Upper lobe of left lung (tissue), 6 donors: ENCODE results near the gene ACTA2. TPM values are rescaled to one million over a fixed set of nuclear protein-coding genes. Genes with fewer than 3 reads are reported as not detected.

Experiments
- ATAC-seq, 2 donors: fragments of 200-7000 bp; cut with Tn5 transposase; one replicate each; pipeline ENCODE4 v1.9.1; 2022; ENCODE audit warnings: mild to moderate bottlenecking in 2 of 2, moderate library complexity in 2 of 2; ENCODE audit not compliant: low FRiP score in 2 of 2
- DNase-seq, 2 donors: peaks; one replicate each; pipeline ENCODE4 v3.0.0-alpha.2; 2019 to 2020
- H3K27ac ChIP-seq, 4 donors: fragments of 200-600 bp; sonication (generic); one replicate each; pipeline ENCODE4 v1.5.1; 2016 to 2019
- H3K27me3 ChIP-seq, 4 donors: fragments of 200-600 bp; sonication (generic); one replicate each; pipeline ENCODE4 v1.5.1; 2017 to 2019
- H3K36me3 ChIP-seq, 4 donors: fragments of 200-600 bp; sonication (generic); one replicate each; pipeline ENCODE4 v1.5.1; 2016 to 2019
- H3K4me1 ChIP-seq, 4 donors: fragments of 200-600 bp; sonication (generic); one replicate each; pipeline ENCODE4 v1.5.1; 2018 to 2019
- H3K4me3 ChIP-seq, 4 donors: fragments of 200-600 bp; sonication (generic); one replicate each; pipeline ENCODE4 v1.5.1; 2017 to 2019; ENCODE audit warnings: mild to moderate bottlenecking in 2 of 4, moderate library complexity in 1 of 4
- H3K9me3 ChIP-seq, 4 donors: fragments of 200-600 bp; sonication (generic); one replicate each; pipeline ENCODE4 v1.5.1; 2018 to 2019
- EP300 ChIP-seq, 4 donors: sonication (generic); formaldehyde crosslinking; IDR thresholded peaks; one replicate each; pipeline ENCODE4 v1.5.1; 2017; ENCODE audit warnings: antibody characterized with exemption in 4 of 4, control low read depth in 2 of 4
- POLR2A ChIP-seq, 4 donors: fragments of 450-650 bp; IDR thresholded peaks; one replicate each; pipeline ENCODE4 v1.5.1; 2016 to 2017; ENCODE audit warnings: antibody characterized with exemption in 4 of 4, mild to moderate bottlenecking in 2 of 4
- POLR2AphosphoS5 ChIP-seq, 2 donors: sonication (generic); formaldehyde crosslinking; IDR thresholded peaks; one replicate each; pipeline ENCODE4 v1.5.1; 2017; ENCODE audit warnings: antibody characterized with exemption in 2 of 2
- WGBS, 2 donors: methylation state at CpG; one replicate each; pipeline ENCODE4 v1.1.5; 2017 to 2018; 5-methylcytosine and 5-hydroxymethylcytosine counted together
- total RNA-seq, 6 donors: library from RNA; depleted of rRNA in 4 of 6; stranded (reverse); fragments of >200 nt in 4 of 6; gene quantifications; one replicate each; pipeline versions ENCODE4 v1.1.0 to v1.2.1, GENCODE V29; 2016 to 2021
- TF ChIP-seq, protein P1 (sequence below), 6 experiments: fragments of 450-650 bp in 4 of 6; fragments of 200-600 bp in 2 of 6; sonication (generic) in 2 of 6; IDR thresholded peaks; one replicate each; pipeline ENCODE4 v1.5.1; 2016 to 2019; ENCODE audit warnings: antibody characterized with exemption in 6 of 6
- donor health status: DM: no; HTN: no; CAD: no; lungs with moderate emphysema.
- donor health status: DM: no; HTN: yes; CAD: no; lungs with severe emphysema.

ACTA2 gene
- total RNA-seq, 6 donors from 2014 or later: 94.3 to 328 (median 186) TPM

DNA sequence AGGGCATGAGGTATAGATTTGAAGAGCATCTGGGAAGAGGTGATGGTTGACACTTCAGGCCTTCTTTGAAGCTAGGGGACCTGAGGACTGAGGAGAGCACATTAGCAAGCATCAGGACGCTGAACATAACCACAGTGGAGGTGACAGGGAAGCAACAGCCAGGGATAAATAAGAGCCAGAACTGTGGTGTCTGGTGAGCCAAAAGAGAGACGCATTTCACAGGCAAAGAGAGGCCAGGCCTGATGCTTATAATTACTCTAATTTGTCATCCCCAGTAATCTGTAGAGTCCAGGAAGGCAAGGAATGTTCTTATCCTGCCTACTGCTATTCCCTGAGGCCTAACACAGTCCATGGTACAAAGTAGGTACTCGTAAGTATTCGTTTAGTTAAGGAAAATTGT lies 27.7 kb upstream of the ACTA2 start:
- DNase-seq: no peak
- H3K36me3 ChIP-seq: no peaks in the 10 kb centered on the region
- ATAC-seq: peak in 1 of 2 donors; percentile 43
- H3K4me3 ChIP-seq: no peak overlapping the region
- H3K27me3 ChIP-seq: no peaks in the 10 kb centered on the region
- peak overlapping the region; percentile 36 to 80 (median 66) for H3K27ac ChIP-seq
- no peaks in the 10 kb centered on the region for H3K9me3 ChIP-seq
- WGBS, 2 donors: 86 to 87% methylated on average over 4 of the region's 4 CpGs
- peaks cover 14 to 28% (median 21%) of the 10 kb centered on the region in 4 donors for H3K4me1 ChIP-seq
- no peak for TF ChIP-seq POLR2AphosphoS5 (IDR thresholded peaks at IDR 0.05)
- TF ChIP-seq, protein P1, sequence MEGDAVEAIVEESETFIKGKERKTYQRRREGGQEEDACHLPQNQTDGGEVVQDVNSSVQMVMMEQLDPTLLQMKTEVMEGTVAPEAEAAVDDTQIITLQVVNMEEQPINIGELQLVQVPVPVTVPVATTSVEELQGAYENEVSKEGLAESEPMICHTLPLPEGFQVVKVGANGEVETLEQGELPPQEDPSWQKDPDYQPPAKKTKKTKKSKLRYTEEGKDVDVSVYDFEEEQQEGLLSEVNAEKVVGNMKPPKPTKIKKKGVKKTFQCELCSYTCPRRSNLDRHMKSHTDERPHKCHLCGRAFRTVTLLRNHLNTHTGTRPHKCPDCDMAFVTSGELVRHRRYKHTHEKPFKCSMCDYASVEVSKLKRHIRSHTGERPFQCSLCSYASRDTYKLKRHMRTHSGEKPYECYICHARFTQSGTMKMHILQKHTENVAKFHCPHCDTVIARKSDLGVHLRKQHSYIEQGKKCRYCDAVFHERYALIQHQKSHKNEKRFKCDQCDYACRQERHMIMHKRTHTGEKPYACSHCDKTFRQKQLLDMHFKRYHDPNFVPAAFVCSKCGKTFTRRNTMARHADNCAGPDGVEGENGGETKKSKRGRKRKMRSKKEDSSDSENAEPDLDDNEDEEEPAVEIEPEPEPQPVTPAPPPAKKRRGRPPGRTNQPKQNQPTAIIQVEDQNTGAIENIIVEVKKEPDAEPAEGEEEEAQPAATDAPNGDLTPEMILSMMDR (IDR thresholded peaks at IDR 0.05): no peak
- TF ChIP-seq EP300 (IDR thresholded peaks at IDR 0.05): no peak
- TF ChIP-seq POLR2A (IDR thresholded peaks at IDR 0.05): no peak

DNA sequence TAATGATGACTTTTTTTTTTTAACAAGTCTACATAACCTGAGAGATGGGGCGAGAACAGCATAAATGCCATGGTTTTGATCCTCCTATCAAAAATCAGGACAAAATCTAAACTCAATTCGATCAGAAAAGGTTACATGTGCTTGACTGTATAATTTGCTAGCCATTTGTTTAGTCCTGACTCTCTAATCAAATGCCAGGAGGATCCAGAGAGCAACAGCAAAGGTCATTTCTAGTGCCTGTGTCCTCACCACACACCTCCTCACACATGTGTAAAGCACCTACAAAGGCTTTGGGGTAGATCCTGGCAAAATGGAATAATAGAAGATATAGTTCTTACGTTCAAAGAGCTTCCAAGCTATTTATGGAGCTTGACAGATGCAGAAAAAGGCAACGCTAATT lies 27.0 kb upstream of the ACTA2 start:
- no peak for TF ChIP-seq EP300 (IDR thresholded peaks at IDR 0.05)
- no peak for DNase-seq
- Histone ChIP-seq H3K27me3 (no peaks in the 10 kb centered on the region), H3K36me3 (no peaks in the 10 kb centered on the region), H3K27ac (peak overlapping the region in 3 of 4 donors; percentile 36 to 80 (median 37)), H3K9me3 (no peaks in the 10 kb centered on the region), H3K4me3 (no peak overlapping the region), H3K4me1 (peaks cover 16 to 30% (median 22%) of the 10 kb centered on the region in 4 donors)
- no peak for ATAC-seq
- WGBS, 2 donors: 82 to 84% methylated on average over 4 of the region's 4 CpGs

DNA sequence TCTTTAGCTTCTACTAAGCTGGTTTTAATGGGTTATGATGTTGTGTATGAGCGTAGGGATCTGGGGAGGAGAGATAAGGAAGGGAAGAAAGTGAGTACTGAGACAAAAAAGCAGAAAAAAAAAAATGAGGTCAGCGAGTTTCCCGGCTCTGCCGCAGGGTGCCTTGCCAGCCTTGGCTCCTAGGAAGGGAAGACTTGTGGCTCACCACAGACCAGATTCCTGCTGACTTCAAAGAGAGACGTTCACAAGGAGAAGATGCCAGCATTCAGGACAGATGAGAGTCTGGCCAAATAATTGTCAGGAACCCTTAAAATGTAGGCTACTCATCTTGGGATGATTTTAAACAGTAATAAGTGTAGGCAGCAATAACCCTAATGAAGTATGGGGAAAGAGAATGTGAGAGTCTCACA lies 26.6 kb upstream of the ACTA2 start:
- peak in 1 of 2 donors; percentile 8 for DNase-seq
- peak in 1 of 2 donors; percentile 87 for ATAC-seq
- H3K4me3 ChIP-seq: no peak overlapping the region
- H3K27ac ChIP-seq: peak overlapping the region in 3 of 4 donors; percentile 36 to 80 (median 37)
- no peaks in the 10 kb centered on the region for H3K27me3 ChIP-seq
- TF ChIP-seq POLR2A (IDR thresholded peaks at IDR 0.05) (no peak), EP300 (IDR thresholded peaks at IDR 0.05) (no peak), POLR2AphosphoS5 (IDR thresholded peaks at IDR 0.05) (no peak)
- TF ChIP-seq, protein P1 (IDR thresholded peaks at IDR 0.05): no peak
- H3K4me1 ChIP-seq: peaks cover 19 to 35% (median 26%) of the 10 kb centered on the region in 4 donors
- 56 to 57% methylated on average over 5 of the region's 5 CpGs for WGBS, 2 donors
- H3K9me3 ChIP-seq: no peaks in the 10 kb centered on the region
- H3K36me3 ChIP-seq: no peaks in the 10 kb centered on the region

DNA sequence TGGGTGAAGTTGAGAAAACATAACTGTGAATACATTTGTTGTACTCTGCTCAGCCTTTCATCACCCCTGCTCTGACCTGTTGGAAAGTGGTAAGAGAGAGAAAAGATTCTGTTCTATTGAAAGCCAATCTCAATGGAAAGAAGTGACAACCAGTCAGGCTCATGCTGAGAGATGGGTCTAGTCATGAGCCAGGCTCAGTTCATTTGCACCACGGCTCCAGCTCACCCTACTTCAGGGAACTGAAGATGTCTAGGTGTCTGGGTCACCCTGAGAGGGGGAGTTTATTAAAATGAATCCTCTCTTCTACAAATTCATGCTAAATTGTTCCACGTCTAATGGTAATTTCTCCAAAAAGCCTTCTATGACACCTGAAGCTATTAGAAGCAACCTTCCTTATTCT lies 25.9 kb upstream of the ACTA2 start:
- no peak for ATAC-seq
- no peaks in the 10 kb centered on the region for H3K36me3 ChIP-seq
- no peaks in the 10 kb centered on the region for H3K27me3 ChIP-seq
- TF ChIP-seq POLR2A (IDR thresholded peaks at IDR 0.05) (no peak), EP300 (IDR thresholded peaks at IDR 0.05) (no peak)
- H3K4me1 ChIP-seq: peaks cover 19 to 35% (median 31%) of the 10 kb centered on the region in 4 donors
- H3K9me3 ChIP-seq: no peaks in the 10 kb centered on the region
- peak overlapping the region in 1 of 4 donors; percentile 46 for H3K27ac ChIP-seq
- DNase-seq: no peak
- no peak overlapping the region for H3K4me3 ChIP-seq
- WGBS, 2 donors: 86 to 90% methylated on average over 2 of the region's 2 CpGs

DNA sequence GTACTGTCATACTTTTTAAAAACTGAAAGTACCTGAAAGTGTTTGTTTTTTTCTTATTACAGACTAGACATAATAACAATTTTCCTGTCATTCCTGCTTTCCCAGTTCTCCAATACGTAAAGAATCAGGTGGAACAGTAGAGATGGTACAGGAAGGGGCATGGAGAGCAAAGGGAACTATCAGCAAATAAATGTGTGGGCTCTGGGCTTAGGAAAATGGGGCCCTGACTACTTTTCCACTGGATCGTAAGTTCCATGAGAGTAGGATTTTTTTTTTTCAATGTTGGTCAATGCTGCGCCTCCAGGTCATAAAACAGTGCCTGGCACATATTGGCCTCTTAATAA lies 22.8 kb upstream of the ACTA2 start:
- WGBS, 2 donors: 38 to 49% methylated on average over 3 of the region's 3 CpGs
- Histone ChIP-seq H3K4me1 (peaks cover 19 to 25% (median 20%) of the 10 kb centered on the region in 4 donors), H3K36me3 (no peaks in the 10 kb centered on the region), H3K27ac (peak overlapping the region; percentile 33 to 86 (median 68)), H3K27me3 (no peaks in the 10 kb centered on the region), H3K4me3 (peak overlapping the region; percentile 32 to 45 (median 38)), H3K9me3 (no peaks in the 10 kb centered on the region)
- DNase-seq (no peak), ATAC-seq (no peak)
- no peak for TF ChIP-seq POLR2AphosphoS5 (IDR thresholded peaks at IDR 0.05)
- TF ChIP-seq POLR2A (IDR thresholded peaks at IDR 0.05): no peak
- TF ChIP-seq, protein P1 (IDR thresholded peaks at IDR 0.05): no peak
- TF ChIP-seq EP300 (IDR thresholded peaks at IDR 0.05): no peak
